Naive thymus-derived CD4-positive, alpha-beta T cell (primary cell): ENCODE data around the gene F11R. TPM values are rescaled to one million over a fixed set of nuclear protein-coding genes. Genes with fewer than 3 reads are reported as not detected.

Experiments used
- ATAC-seq: fragments of 150-1000 bp; cut with Tn5 transposase; 2 replicates; pipeline ENCODE4 v1.10.0; 2021; ENCODE audit warnings: mild to moderate bottlenecking, moderate library complexity
- CTCF ChIA-PET: fragments of 350-600 bp; sonication (Branson Sonifier 250); formaldehyde crosslinking; loops from one replicate; lab custom pipeline; 2021; ENCODE audit warnings: antibody characterized with exemption; lab: Charles Lee
- POLR2A ChIA-PET: fragments of 350-600 bp; sonication (Branson Sonifier 250); formaldehyde crosslinking; loops from one replicate; lab custom pipeline; 2021; ENCODE audit warnings: antibody characterized with exemption, inconsistent platforms; lab: Charles Lee
- DNase-seq, 9 donors: peaks; one replicate each; pipeline versions ENCODE4 v3.0.0 to v3.0.0-alpha.2; 2020 to 2022; ENCODE audit warnings: mixed read lengths in 1 of 9
- H3K27ac ChIP-seq: one replicate; pipeline ENCODE4 v1.7.0; 2013; ENCODE audit warnings: mild to moderate bottlenecking, low read depth, low read length, moderate library complexity
- H3K27me3 ChIP-seq, 2 donors: one replicate each; pipeline ENCODE4 v1.7.0; 2013; ENCODE audit warnings: low read length in 2 of 2, mild to moderate bottlenecking in 2 of 2, moderate library complexity in 2 of 2; ENCODE audit not compliant: control insufficient read depth in 2 of 2, insufficient read depth in 2 of 2
- H3K36me3 ChIP-seq, 3 experiments: 1 replicate in 2 of 3; 2 replicates in 1 of 3; pipeline ENCODE4 v1.7.0; 2013; ENCODE audit warnings: low read length in 3 of 3, mild to moderate bottlenecking in 3 of 3, moderate library complexity in 1 of 3; ENCODE audit not compliant: insufficient read depth in 3 of 3, control insufficient read depth in 2 of 3
- H3K4me1 ChIP-seq, 2 donors: one replicate each; pipeline ENCODE4 v1.7.0; 2013; ENCODE audit warnings: low read length in 2 of 2, mild to moderate bottlenecking in 2 of 2, moderate library complexity in 1 of 2; ENCODE audit not compliant: control insufficient read depth in 2 of 2, insufficient read depth in 2 of 2
- H3K4me3 ChIP-seq: 2 replicates; pipeline ENCODE4 v1.7.0; 2013; ENCODE audit warnings: mild to moderate bottlenecking, low read length
- H3K9me3 ChIP-seq, 3 experiments: 1 replicate in 2 of 3; 2 replicates in 1 of 3; pipeline ENCODE4 v1.7.0; 2013; ENCODE audit warnings: low read length in 3 of 3; ENCODE audit not compliant: control insufficient read depth in 2 of 3
- H3K27ac Mint-ChIP-seq, 9 donors: one replicate each; pipeline ENCODE4 v1.8.0; 2020 to 2022; ENCODE audit warnings: mixed read lengths in 9 of 9, mild to moderate bottlenecking in 8 of 9, moderate library complexity in 5 of 9, inconsistent platforms in 2 of 9
- H3K27me3 Mint-ChIP-seq, 5 donors: one replicate each; pipeline ENCODE4 v1.8.0; 2021 to 2022; ENCODE audit warnings: mixed read lengths in 5 of 5, mild to moderate bottlenecking in 1 of 5
- H3K36me3 Mint-ChIP-seq, 5 donors: one replicate each; pipeline ENCODE4 v1.8.0; 2020 to 2022; ENCODE audit warnings: mixed read lengths in 5 of 5, mild to moderate bottlenecking in 3 of 5, inconsistent platforms in 1 of 5
- H3K4me1 Mint-ChIP-seq, 7 donors: one replicate each; pipeline ENCODE4 v1.8.0; 2020 to 2022; ENCODE audit warnings: mixed read lengths in 7 of 7, mild to moderate bottlenecking in 3 of 7, inconsistent platforms in 1 of 7
- H3K4me3 Mint-ChIP-seq, 10 donors: one replicate each; pipeline ENCODE4 v1.8.0; 2020 to 2022; ENCODE audit warnings: mild to moderate bottlenecking in 10 of 10, mixed read lengths in 10 of 10, moderate library complexity in 6 of 10, inconsistent platforms in 2 of 10
- H3K9me3 Mint-ChIP-seq, 11 donors: one replicate each; pipeline ENCODE4 v1.8.0; 2020 to 2022; ENCODE audit warnings: mixed read lengths in 11 of 11, mild to moderate bottlenecking in 4 of 11, inconsistent platforms in 1 of 11, moderate library complexity in 1 of 11
- intact Hi-C, 2 donors: fragments of 100-400 bp; cut with micrococcal nuclease; formaldehyde crosslinking; loops; one replicate each; pipeline ENCODE4 v1.15.1; 2023
- polyA plus RNA-seq, 2 donors: library from polyadenylated mRNA; unstranded; fragments of 300-500 nt; fragmentation: Illumina TruSeq; gene quantifications; one replicate each; pipeline ENCODE4 v1.2.3, GENCODE V29; 2021
- total RNA-seq, 6 experiments: library from RNA in 5 of 6; stranded (reverse) in 5 of 6; gene quantifications; 1 replicate in 5 of 6; 2 replicates in 1 of 6; pipeline ENCODE4 v1.2.3 and lab custom pipeline; 2021 to 2026

The F11R gene
- total and polyA plus RNA-seq, 7 experiments from 2014 or later = 11.3 to 23.7 (median 14.4) TPM

- Mint-ChIP-seq H3K4me3 (peak overlapping the region; percentile 51 to 71 (median 64)), H3K27ac (no peak overlapping the region), H3K27me3 (peaks cover 20 to 41% (median 27%) of the 10 kb centered on the region in 5 donors), H3K36me3 (no peaks in the 10 kb centered on the region), H3K9me3 (peaks cover 0 to 1% (median 0%) of the 10 kb centered on the region in 11 donors), H3K4me1 (peaks cover 6 to 13% (median 10%) of the 10 kb centered on the region in 7 donors)
- Histone ChIP-seq H3K27ac (no peak overlapping the region), H3K4me3 (no peak overlapping the region), H3K36me3 (no peaks in the 10 kb centered on the region), H3K9me3 (no peaks in the 10 kb centered on the region), H3K27me3 (peaks cover 4% of the 10 kb centered on the region in 2 donors), H3K4me1 (no peaks in the 10 kb centered on the region)
- no peak for DNase-seq
- ChIA-PET CTCF (interaction anchor here (0.7 kb wide), 1 partner anchor 70 kb away, joined by 5 read pairs; no protein-coding TSS in a partner anchor), POLR2A (no interaction called here)
- intact Hi-C loops = no loop called here
- peak; percentile 74 for ATAC-seq
Measured at GRCh38 chr1:160981584-160982411, 39.2 kb downstream of the F11R start.

GRCh38 chr1:160979286-160979685 lies 41.7 kb downstream of the F11R start:
- POLR2A ChIA-PET = interaction anchor here (0.6 kb wide), 1 partner anchor 717 kb away, joined by 4 read pairs; the partner anchor contains the start of gene DCAF8
- no peak overlapping the region for H3K4me3 ChIP-seq
- H3K36me3 Mint-ChIP-seq = no peaks in the 10 kb centered on the region
- no peak overlapping the region for H3K27ac ChIP-seq
- H3K9me3 Mint-ChIP-seq = peaks cover 0 to 1% (median 0%) of the 10 kb centered on the region in 11 donors
- intact Hi-C loops = no loop called here
- ATAC-seq (no peak), DNase-seq (no peak)
- peaks cover 20 to 45% (median 27%) of the 10 kb centered on the region in 5 donors for H3K27me3 Mint-ChIP-seq
- no peaks in the 10 kb centered on the region for H3K9me3 ChIP-seq
- peaks cover 6 to 13% (median 10%) of the 10 kb centered on the region in 7 donors for H3K4me1 Mint-ChIP-seq
- CTCF ChIA-PET = interaction anchor here (0.6 to 0.9 kb wide), 3 partner anchors 11 to 99 kb away, joined by 3 to 9 read pairs (median 5); no protein-coding TSS in a partner anchor
- H3K4me1 ChIP-seq = no peaks in the 10 kb centered on the region
- no peak overlapping the region for H3K27ac Mint-ChIP-seq
- H3K27me3 ChIP-seq = peaks cover 4% of the 10 kb centered on the region in 2 donors
- no peak overlapping the region for H3K4me3 Mint-ChIP-seq
- no peaks in the 10 kb centered on the region for H3K36me3 ChIP-seq

- DNase-seq (no peak), ATAC-seq (no peak)
- ChIA-PET CTCF (no interaction called here), POLR2A (no interaction called here)
- intact Hi-C loops = no loop called here
- Histone ChIP-seq H3K36me3 (no peaks in the 10 kb centered on the region), H3K27ac (no peak overlapping the region), H3K4me3 (no peak overlapping the region), H3K27me3 (peaks cover 4% of the 10 kb centered on the region in 2 donors), H3K9me3 (no peaks in the 10 kb centered on the region), H3K4me1 (no peaks in the 10 kb centered on the region)
- no peak overlapping the region for H3K4me3 Mint-ChIP-seq
- H3K9me3 Mint-ChIP-seq = peaks cover 0 to 1% (median 0%) of the 10 kb centered on the region in 11 donors
- peaks cover 6 to 13% (median 10%) of the 10 kb centered on the region in 7 donors for H3K4me1 Mint-ChIP-seq
- H3K27ac Mint-ChIP-seq = no peak overlapping the region
- peaks cover 20 to 42% (median 26%) of the 10 kb centered on the region in 5 donors for H3K27me3 Mint-ChIP-seq
- no peaks in the 10 kb centered on the region for H3K36me3 Mint-ChIP-seq
Measured at GRCh38 chr1:160978510-160978927, 42.4 kb downstream of the F11R start.

GRCh38 chr1:160975026-160975425 lies 45.9 kb downstream of the F11R start:
- H3K27ac ChIP-seq = no peak overlapping the region
- no peaks in the 10 kb centered on the region for H3K27me3 ChIP-seq
- H3K4me3 Mint-ChIP-seq = no peak overlapping the region
- intact Hi-C loops = no loop called here
- peaks cover 0 to 1% (median 0%) of the 10 kb centered on the region in 11 donors for H3K9me3 Mint-ChIP-seq
- no peak overlapping the region for H3K27ac Mint-ChIP-seq
- no peak overlapping the region for H3K4me3 ChIP-seq
- no peaks in the 10 kb centered on the region for H3K36me3 Mint-ChIP-seq
- ATAC-seq (no peak), DNase-seq (no peak)
- peaks cover 0 to 22% (median 3%) of the 10 kb centered on the region in 5 donors for H3K27me3 Mint-ChIP-seq
- H3K36me3 ChIP-seq = no peaks in the 10 kb centered on the region
- ChIA-PET CTCF (no interaction called here), POLR2A (no interaction called here)
- no peaks in the 10 kb centered on the region for H3K9me3 ChIP-seq
- no peaks in the 10 kb centered on the region for H3K4me1 Mint-ChIP-seq
- no peaks in the 10 kb centered on the region for H3K4me1 ChIP-seq

GRCh38 chr1:160973491-160973890 lies 47.5 kb downstream of the F11R start:
- Histone ChIP-seq H3K36me3 (no peaks in the 10 kb centered on the region), H3K4me1 (no peaks in the 10 kb centered on the region), H3K27ac (no peak overlapping the region), H3K27me3 (no peaks in the 10 kb centered on the region), H3K4me3 (no peak overlapping the region), H3K9me3 (no peaks in the 10 kb centered on the region)
- DNase-seq (no peak), ATAC-seq (no peak)
- H3K27ac Mint-ChIP-seq = no peak overlapping the region
- no peaks in the 10 kb centered on the region for H3K36me3 Mint-ChIP-seq
- H3K27me3 Mint-ChIP-seq = peaks cover 0 to 15% (median 3%) of the 10 kb centered on the region in 5 donors
- CTCF ChIA-PET = interaction anchor here (0.7 to 1.2 kb wide), 2 partner anchors 23 to 139 kb away, joined by 3 read pairs; no protein-coding TSS in a partner anchor
- POLR2A ChIA-PET = no interaction called here
- H3K9me3 Mint-ChIP-seq = peaks cover 0 to 1% (median 0%) of the 10 kb centered on the region in 11 donors
- no peaks in the 10 kb centered on the region for H3K4me1 Mint-ChIP-seq
- no peak overlapping the region for H3K4me3 Mint-ChIP-seq
- intact Hi-C loops = no loop called here

- no peak for ATAC-seq
- Histone ChIP-seq H3K4me3 (no peak overlapping the region), H3K9me3 (no peaks in the 10 kb centered on the region), H3K27me3 (no peaks in the 10 kb centered on the region), H3K4me1 (no peaks in the 10 kb centered on the region), H3K27ac (no peak overlapping the region), H3K36me3 (no peaks in the 10 kb centered on the region)
- Mint-ChIP-seq H3K36me3 (no peaks in the 10 kb centered on the region), H3K27ac (no peak overlapping the region), H3K9me3 (peaks cover 0 to under 1% (median 0%) of the 10 kb centered on the region in 11 donors), H3K4me1 (no peaks in the 10 kb centered on the region), H3K4me3 (no peak overlapping the region), H3K27me3 (peaks cover 0 to 14% (median 2%) of the 10 kb centered on the region in 5 donors)
- ChIA-PET POLR2A (no interaction called here), CTCF (interaction anchor here (1.2 kb wide), 1 partner anchor 22 kb away, joined by 3 read pairs; no protein-coding TSS in a partner anchor)
- intact Hi-C loops = no loop called here
- DNase-seq = no peak
Measured at GRCh38 chr1:160972939-160973338, 48.0 kb downstream of the F11R start.
